SK-N-SH treated with all-trans-retinoic acid at 6 μM for 48 hours (cell line): ENCODE data around the gene GJA9.

Experiments used
- ATAC-seq: fragments of 200-7000 bp; cut with Tn5 transposase; 3 replicates; pipeline ENCODE4 v1.9.1; 2020; ENCODE audit warnings: mild to moderate bottlenecking, moderate library complexity
- ARNTL ChIP-seq: fragments of 450-650 bp; formaldehyde crosslinking; IDR thresholded peaks from 2 replicates; pipeline ENCODE4 v1.5.0; 2020; ENCODE audit warnings: low read depth, mild to moderate bottlenecking, moderate library complexity, borderline replicate concordance
- BACH2 ChIP-seq: fragments of 250-450 bp; sonication (Bioruptor Pico); IDR thresholded peaks from 2 replicates; pipeline ENCODE4 v1.9.0; 2021; ENCODE audit warnings: mild to moderate bottlenecking, borderline replicate concordance
- CREB5 ChIP-seq: fragments of 250-450 bp; sonication (Bioruptor Pico); IDR thresholded peaks from 2 replicates; pipeline ENCODE4 v1.5.1; 2020; ENCODE audit warnings: low read depth, mild to moderate bottlenecking, moderate library complexity
- CSDC2 ChIP-seq: fragments of 250-450 bp; sonication (Bioruptor Pico); IDR thresholded peaks from 2 replicates; pipeline ENCODE4 v1.5.0; 2020; ENCODE audit warnings: mild to moderate bottlenecking, moderate library complexity
- CSRNP3 ChIP-seq: fragments of 250-450 bp; sonication (Bioruptor Pico); IDR thresholded peaks from 2 replicates; pipeline ENCODE4 v1.5.1; 2021; ENCODE audit warnings: mild to moderate bottlenecking, moderate library complexity
- ESRRG ChIP-seq: fragments of 250-450 bp; sonication (Bioruptor Pico); IDR thresholded peaks from 2 replicates; pipeline ENCODE4 v1.6.1; 2021; ENCODE audit warnings: mild to moderate bottlenecking
- GLIS3 ChIP-seq: fragments of 250-450 bp; sonication (Bioruptor Pico); IDR thresholded peaks from 2 replicates; pipeline ENCODE4 v1.5.0; 2020; ENCODE audit warnings: mild to moderate bottlenecking, moderate library complexity
- ISL1 ChIP-seq: fragments of 250-450 bp; sonication (Bioruptor Pico); IDR thresholded peaks from 2 replicates; pipeline ENCODE4 v2.1.2; 2022; ENCODE audit warnings: mild to moderate bottlenecking, moderate library complexity
- OSR1 ChIP-seq: fragments of 250-450 bp; sonication (Bioruptor Pico); IDR thresholded peaks from 2 replicates; pipeline ENCODE4 v1.8.0; 2022; ENCODE audit warnings: moderate library complexity, mild to moderate bottlenecking, inconsistent platforms
- PATZ1 ChIP-seq: fragments of 250-450 bp; sonication (Bioruptor Pico); IDR thresholded peaks from 2 replicates; pipeline ENCODE4 v1.8.0; 2020; ENCODE audit warnings: mild to moderate bottlenecking, moderate library complexity, borderline replicate concordance
- POU6F1 ChIP-seq: fragments of 250-450 bp; sonication (Bioruptor Pico); IDR thresholded peaks from 2 replicates; pipeline ENCODE4 v1.8.0; 2021; ENCODE audit warnings: low read depth, mild to moderate bottlenecking, moderate library complexity, borderline replicate concordance
- SNAI2 ChIP-seq: fragments of 250-450 bp; sonication (Bioruptor Pico); IDR thresholded peaks from 2 replicates; pipeline ENCODE4 v1.5.0; 2020; ENCODE audit warnings: mild to moderate bottlenecking, moderate library complexity
- TCF4 ChIP-seq: fragments of 250-450 bp; sonication (Bioruptor Pico); IDR thresholded peaks from 2 replicates; pipeline ENCODE4 v1.8.0; 2021; ENCODE audit warnings: mild to moderate bottlenecking, moderate library complexity, borderline replicate concordance
- TOX ChIP-seq: fragments of 250-450 bp; sonication (Bioruptor Pico); IDR thresholded peaks from 2 replicates; pipeline ENCODE4 v1.8.0; 2021; ENCODE audit warnings: mild to moderate bottlenecking, moderate library complexity, borderline replicate concordance
- TSHZ2 ChIP-seq: fragments of 250-450 bp; sonication (Bioruptor Pico); IDR thresholded peaks from 2 replicates; pipeline ENCODE4 v1.5.0; 2020; ENCODE audit warnings: mild to moderate bottlenecking, moderate library complexity
- ZC3H10 ChIP-seq: fragments of 250-450 bp; sonication (Bioruptor Pico); IDR thresholded peaks from 2 replicates; pipeline ENCODE4 v1.5.1; 2021; ENCODE audit warnings: mild to moderate bottlenecking, moderate library complexity
- ZFP3 ChIP-seq: fragments of 250-450 bp; sonication (Bioruptor Pico); IDR thresholded peaks from 2 replicates; pipeline ENCODE4 v1.5.0; 2020; ENCODE audit warnings: mild to moderate bottlenecking, moderate library complexity
- ZFP30 ChIP-seq: fragments of 450-650 bp; formaldehyde crosslinking; IDR thresholded peaks from 2 replicates; pipeline ENCODE4 v1.5.0; 2022; ENCODE audit warnings: mild to moderate bottlenecking, moderate library complexity
- ZNF565 ChIP-seq: fragments of 450-650 bp; formaldehyde crosslinking; conservative IDR thresholded peaks from 2 replicates; pipeline ENCODE4 v1.5.0; 2020; ENCODE audit warnings: low read depth, mild to moderate bottlenecking, moderate library complexity
- ZNF70 ChIP-seq: fragments of 450-650 bp; formaldehyde crosslinking; IDR thresholded peaks from 2 replicates; pipeline ENCODE4 v1.5.0; 2020; ENCODE audit warnings: mild to moderate bottlenecking, moderate library complexity
- ZNF8 ChIP-seq: fragments of 450-650 bp; formaldehyde crosslinking; IDR thresholded peaks from 2 replicates; pipeline ENCODE4 v1.5.0; 2020; ENCODE audit warnings: mild to moderate bottlenecking, moderate library complexity

The GJA9 gene

GRCh38 chr1:38929054-38929453 is 47.7 kb upstream of the GJA9 start (continued):
- TF ChIP-seq ZC3H10 (CRISPR knock-in tag): no peak
- no peak for TF ChIP-seq CREB5
- TF ChIP-seq BACH2 (CRISPR knock-in tag): no peak

- peak; percentile 24; the same call in 1 of the 3 replicates for ATAC-seq
- TF ChIP-seq POU6F1 (no peak), ZNF565 (CRISPR knock-in tag) (no peak), ZFP30 (CRISPR knock-in tag) (no peak), OSR1 (CRISPR knock-in tag) (no peak), ZNF70 (CRISPR knock-in tag) (no peak), SNAI2 (CRISPR knock-in tag) (no peak), ZFP3 (CRISPR knock-in tag) (no peak), BACH2 (CRISPR knock-in tag) (no peak), ZC3H10 (CRISPR knock-in tag) (no peak), TCF4 (CRISPR knock-in tag) (no peak), ISL1 (no peak), TOX (CRISPR knock-in tag) (no peak), CREB5 (no peak), CSRNP3 (CRISPR knock-in tag) (no peak), TSHZ2 (CRISPR knock-in tag) (no peak), ESRRG (CRISPR knock-in tag) (no peak), ZNF8 (CRISPR knock-in tag) (no peak), PATZ1 (no peak), GLIS3 (CRISPR knock-in tag) (no peak), CSDC2 (no peak)
Measured at GRCh38 chr1:38926091-38926490, 44.7 kb upstream of the GJA9 start.

- no peak for ATAC-seq
- TF ChIP-seq ZFP30 (CRISPR knock-in tag) (no peak), PATZ1 (no peak), ESRRG (CRISPR knock-in tag) (no peak), ZFP3 (CRISPR knock-in tag) (no peak), ZC3H10 (CRISPR knock-in tag) (no peak), ARNTL (CRISPR knock-in tag) (no peak), ZNF8 (CRISPR knock-in tag) (no peak), TSHZ2 (CRISPR knock-in tag) (no peak), BACH2 (CRISPR knock-in tag) (no peak), OSR1 (CRISPR knock-in tag) (no peak), ZNF70 (CRISPR knock-in tag) (no peak)
Measured at GRCh38 chr1:38925391-38925790, 44.0 kb upstream of the GJA9 start.
